ENCODE results near the gene CTDP1. TPM values are rescaled to one million over a fixed set of nuclear protein-coding genes. Genes with fewer than 3 reads are reported as not detected.

CTDP1 gene
- total RNA-seq, 1 donor from 2014 or later = 29.7 TPM

- no peak for TF ChIP-seq CTCF (IDR thresholded peaks at IDR 0.05; ENCODE audit: insufficient read depth, low read length, poor library complexity, severe bottlenecking)
- H3K4me3 ChIP-seq (ENCODE audit: low read depth, low read length) = no peak overlapping the region
- peaks cover under 1% of the 10 kb centered on the region for H3K36me3 ChIP-seq (ENCODE audit: control insufficient read depth, insufficient read depth, low read length)
- no peaks in the 10 kb centered on the region for H3K27me3 ChIP-seq (ENCODE audit: control insufficient read depth, insufficient read depth, low read length)
- DNase-seq (ENCODE audit: low read depth) = no peak
Observed at GRCh38 chr18:79712206-79712857, 32.7 kb downstream of the CTDP1 start.

- Histone ChIP-seq H3K4me3 (ENCODE audit: low read depth, low read length) (no peak overlapping the region), H3K36me3 (ENCODE audit: control insufficient read depth, insufficient read depth, low read length) (peaks cover 2% of the 10 kb centered on the region), H3K27me3 (ENCODE audit: control insufficient read depth, insufficient read depth, low read length) (no peaks in the 10 kb centered on the region)
- DNase-seq (ENCODE audit: low read depth) = no peak
- TF ChIP-seq CTCF (IDR thresholded peaks at IDR 0.05; ENCODE audit: insufficient read depth, low read length, poor library complexity, severe bottlenecking) = no peak
Observed at GRCh38 chr18:79713341-79713740, 33.7 kb downstream of the CTDP1 start.

- peaks cover 2% of the 10 kb centered on the region for H3K36me3 ChIP-seq (ENCODE audit: control insufficient read depth, insufficient read depth, low read length)
- no peak overlapping the region for H3K4me3 ChIP-seq (ENCODE audit: low read depth, low read length)
- DNase-seq (ENCODE audit: low read depth) = no peak
- H3K27me3 ChIP-seq (ENCODE audit: control insufficient read depth, insufficient read depth, low read length) = no peaks in the 10 kb centered on the region
- no peak for TF ChIP-seq CTCF (IDR thresholded peaks at IDR 0.05; ENCODE audit: insufficient read depth, low read length, poor library complexity, severe bottlenecking)
Observed at GRCh38 chr18:79714531-79715240, 35.1 kb downstream of the CTDP1 start.

GRCh38 chr18:79715280-79715679 lies 35.7 kb downstream of the CTDP1 start:
- Histone ChIP-seq H3K27me3 (ENCODE audit: control insufficient read depth, insufficient read depth, low read length) (no peaks in the 10 kb centered on the region), H3K36me3 (ENCODE audit: control insufficient read depth, insufficient read depth, low read length) (peaks cover 2% of the 10 kb centered on the region), H3K4me3 (ENCODE audit: low read depth, low read length) (no peak overlapping the region)
- TF ChIP-seq CTCF (IDR thresholded peaks at IDR 0.05; ENCODE audit: insufficient read depth, low read length, poor library complexity, severe bottlenecking) = no peak
- DNase-seq (ENCODE audit: low read depth) = no peak

- Histone ChIP-seq H3K27me3 (ENCODE audit: control insufficient read depth, insufficient read depth, low read length) (no peaks in the 10 kb centered on the region), H3K36me3 (ENCODE audit: control insufficient read depth, insufficient read depth, low read length) (peaks cover 2% of the 10 kb centered on the region), H3K4me3 (ENCODE audit: low read depth, low read length) (no peak overlapping the region)
- no peak for DNase-seq (ENCODE audit: low read depth)
- no peak for TF ChIP-seq CTCF (IDR thresholded peaks at IDR 0.05; ENCODE audit: insufficient read depth, low read length, poor library complexity, severe bottlenecking)
Observed at GRCh38 chr18:79717059-79717458, 37.5 kb downstream of the CTDP1 start.

All from kidney epithelial cell (primary cell).